ENCODE measurements around the gene ADAM17.
"Not testable (repeated sequence)": the region's sequence is repeated elsewhere in the genome, so short reads cannot be mapped to it uniquely, and the experiment has no call there.

The ADAM17 gene

DNA sequence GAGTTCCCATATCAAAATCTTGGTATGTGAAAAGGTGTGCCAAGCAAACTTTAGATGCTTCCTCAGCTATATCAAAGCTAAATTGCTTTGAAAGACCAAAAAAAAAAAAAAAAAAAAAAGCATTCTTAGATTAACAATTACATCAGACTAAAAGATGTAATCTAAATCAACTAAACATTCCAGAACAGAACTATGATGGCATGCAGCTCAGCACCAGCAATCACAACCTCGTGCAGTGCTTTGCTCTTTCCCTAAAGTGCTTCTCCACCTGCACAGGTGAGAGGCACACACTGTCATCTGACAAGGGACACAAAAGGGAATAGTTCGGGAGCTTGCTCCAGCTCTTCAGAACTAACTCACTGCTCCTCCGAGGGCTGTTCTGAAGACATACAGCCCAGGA, 37.5 kb downstream of the ADAM17 start:
- DNase-seq: no peak

DNA sequence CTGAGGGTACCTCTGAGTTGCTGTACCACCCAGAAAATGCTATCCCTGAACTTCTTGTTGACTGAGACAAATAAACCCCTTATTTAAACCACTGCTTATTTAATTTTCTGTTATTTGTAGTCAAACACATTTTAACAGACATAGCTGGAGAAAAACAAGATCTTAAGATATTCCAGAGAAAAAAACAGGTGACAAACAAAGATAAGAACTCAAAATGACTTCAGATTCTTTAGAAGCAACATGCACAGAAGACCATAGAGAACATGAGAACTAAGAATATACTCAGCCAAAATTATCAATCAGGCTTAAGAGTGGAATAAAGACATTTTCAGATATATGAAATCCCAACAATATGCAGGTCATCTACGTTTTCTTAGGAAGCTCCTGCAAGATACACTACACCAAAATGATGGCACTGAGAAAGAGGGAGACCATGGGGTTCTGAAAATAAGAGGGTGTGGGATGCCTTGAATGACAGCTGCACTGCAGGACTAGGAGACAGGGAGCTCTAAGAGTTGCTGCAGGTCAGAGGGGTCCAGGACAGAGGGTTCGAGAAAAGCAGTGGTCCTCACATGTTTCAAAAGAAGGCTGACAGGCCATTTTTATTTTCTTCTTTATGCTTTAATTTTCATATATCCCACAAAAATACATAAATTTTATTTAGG, 38.4 kb downstream of the ADAM17 start:
- no peak for DNase-seq

DNA sequence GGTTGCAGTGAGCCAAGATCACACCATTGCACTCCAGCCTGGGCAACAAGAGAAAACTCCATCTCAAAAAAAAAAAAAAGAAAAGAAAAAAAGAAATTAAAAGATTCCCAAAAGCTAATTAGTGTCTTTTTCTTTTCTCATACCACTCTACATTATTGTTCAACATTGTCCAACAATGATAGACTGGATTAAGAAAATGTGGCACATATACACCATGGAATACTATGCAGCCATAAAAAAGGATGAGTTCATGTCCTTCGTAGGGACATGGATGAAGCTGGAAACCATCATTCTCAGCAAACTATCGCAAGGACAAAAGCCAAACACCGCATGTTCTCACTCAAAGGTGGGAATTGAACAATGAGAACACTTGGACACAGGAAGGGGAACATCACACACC, 41.7 kb downstream of the ADAM17 start:
- not testable (repeated sequence) for DNase-seq

DNA sequence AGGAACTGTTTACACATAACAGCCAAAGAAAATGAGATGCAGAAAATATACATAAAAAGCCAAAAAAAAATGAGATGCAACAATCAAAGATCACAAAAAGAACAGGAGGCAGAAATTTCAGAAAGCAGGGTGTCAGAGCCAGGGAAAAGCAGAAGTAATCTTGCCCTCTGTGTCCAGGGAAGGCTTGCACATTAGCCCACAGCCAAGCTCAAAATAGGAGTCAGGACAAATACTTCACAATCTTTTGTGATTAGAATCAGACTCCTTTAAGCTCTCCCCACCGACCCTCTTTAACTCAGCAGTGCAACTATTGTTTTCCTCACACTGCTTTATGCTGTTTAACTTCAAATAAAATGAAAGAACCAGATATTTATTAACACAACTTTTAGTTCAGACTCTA, 46.7 kb downstream of the ADAM17 start:
- DNase-seq: no peak

DNA sequence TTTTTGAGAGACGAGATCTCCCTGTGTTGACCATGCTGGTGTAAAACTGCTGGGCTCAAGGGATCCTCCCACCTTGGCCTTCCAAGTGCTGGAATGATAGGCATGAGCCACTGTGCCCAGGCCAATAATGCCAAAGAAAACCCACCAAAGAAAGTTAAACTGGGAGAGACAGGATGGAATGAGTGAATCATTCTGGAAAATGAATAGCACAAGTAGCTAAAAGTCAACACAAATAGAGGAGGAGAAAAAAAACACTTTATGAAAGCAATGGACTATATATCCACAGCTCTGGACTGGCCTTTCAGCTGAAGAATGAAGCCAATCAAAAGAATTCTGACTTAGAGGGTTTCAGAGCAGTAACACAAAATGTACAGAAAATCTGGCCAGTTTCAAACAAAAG, 57.4 kb downstream of the ADAM17 start:
- peak; percentile 26 for DNase-seq

DNA sequence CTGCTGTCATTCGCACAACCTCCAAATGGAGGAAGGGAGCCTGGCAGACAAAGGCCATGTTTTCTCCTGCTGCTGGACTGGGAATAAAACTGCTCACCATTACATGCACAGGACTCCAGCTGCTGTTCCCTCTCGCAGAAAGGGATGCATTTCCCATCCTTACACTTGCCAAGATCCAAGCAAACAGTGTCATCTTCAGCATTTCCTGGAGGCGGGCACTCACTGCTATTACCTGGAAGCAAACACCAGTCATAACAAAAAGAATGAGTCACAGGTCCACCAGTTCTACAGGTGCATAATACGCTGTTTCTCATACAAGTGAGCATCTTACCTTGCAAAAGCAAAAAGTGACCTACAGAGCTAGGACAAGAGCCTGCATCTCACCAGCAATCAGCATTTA, 58.6 kb downstream of the ADAM17 start:
- peak; percentile 51 for DNase-seq

DNA sequence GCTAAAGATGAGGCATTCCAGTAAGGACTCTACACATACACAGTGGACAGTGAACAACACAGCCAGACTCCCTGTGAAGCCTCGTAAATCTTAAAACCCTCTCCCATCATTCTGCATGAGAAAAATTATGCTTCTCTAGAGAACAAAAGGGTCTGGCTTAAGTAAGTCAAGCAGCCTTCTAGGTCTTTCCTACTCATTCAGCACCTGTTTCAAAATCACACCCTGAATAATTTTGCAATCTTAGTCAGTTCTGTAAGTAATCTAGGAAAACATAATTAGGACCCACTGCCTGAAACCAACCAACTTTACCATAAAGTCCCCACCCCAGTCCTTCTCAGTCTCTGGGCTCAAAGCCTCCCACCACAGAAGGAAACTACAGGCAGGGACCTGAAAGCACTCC, 61.5 kb downstream of the ADAM17 start:
- DNase-seq: peak; percentile 41

DNA sequence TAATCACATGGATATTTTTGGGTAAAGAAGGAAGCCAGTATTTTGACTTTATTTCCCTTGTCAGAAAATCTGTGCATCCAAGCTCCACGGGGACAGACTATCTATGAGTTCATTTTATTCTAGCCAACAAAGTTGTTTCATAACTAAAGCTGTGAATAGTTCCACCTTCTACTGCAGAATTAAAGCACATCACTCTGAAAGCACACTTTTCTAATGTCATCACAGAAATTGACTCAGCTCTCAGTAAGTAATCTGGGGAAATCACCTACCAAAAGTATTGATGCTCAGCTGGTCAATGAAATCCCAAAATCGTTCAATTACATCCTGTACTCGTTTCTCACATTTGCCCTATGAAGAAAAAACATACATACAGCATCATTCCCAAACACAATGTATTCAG, 62.2 kb downstream of the ADAM17 start:
- no peak for DNase-seq

DNA sequence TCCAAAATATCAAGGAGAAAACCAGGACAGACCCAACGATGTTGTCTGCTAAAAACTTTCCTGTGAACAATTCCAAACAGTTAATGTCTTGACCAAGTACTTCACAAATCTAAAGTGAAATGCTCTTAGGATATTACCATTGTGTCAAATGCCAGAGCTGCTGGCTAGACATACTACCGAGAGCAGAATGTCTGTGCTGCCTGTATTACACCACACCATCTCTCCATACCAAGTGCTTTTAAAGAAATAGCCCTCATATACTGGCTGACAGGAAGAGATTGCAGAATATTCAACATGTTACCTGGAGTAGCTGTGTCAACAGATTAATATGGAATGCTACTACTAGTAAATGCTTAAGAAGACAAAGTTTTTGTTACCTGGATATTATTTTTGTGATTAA, 62.7 kb downstream of the ADAM17 start:
- no peak for DNase-seq

DNA sequence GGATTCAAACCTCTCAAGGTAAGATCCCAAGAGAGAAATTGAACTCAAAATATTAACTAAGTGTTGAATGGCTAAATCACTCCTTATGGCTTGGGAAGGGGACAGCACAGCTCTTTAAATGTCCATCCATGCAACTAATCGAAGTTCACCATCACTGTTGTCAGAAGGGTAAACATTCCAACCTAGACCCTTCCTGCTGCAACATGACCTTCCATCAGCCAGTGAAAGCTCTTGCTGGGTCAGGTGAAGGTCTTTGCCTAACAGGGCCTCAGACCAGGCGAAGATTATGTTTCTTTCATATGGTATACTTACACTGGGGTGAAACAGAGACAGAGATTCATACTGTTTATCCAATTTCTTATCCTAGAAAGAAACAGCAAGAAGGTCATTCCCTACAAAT, 64.8 kb downstream of the ADAM17 start:
- DNase-seq: no peak

DNA sequence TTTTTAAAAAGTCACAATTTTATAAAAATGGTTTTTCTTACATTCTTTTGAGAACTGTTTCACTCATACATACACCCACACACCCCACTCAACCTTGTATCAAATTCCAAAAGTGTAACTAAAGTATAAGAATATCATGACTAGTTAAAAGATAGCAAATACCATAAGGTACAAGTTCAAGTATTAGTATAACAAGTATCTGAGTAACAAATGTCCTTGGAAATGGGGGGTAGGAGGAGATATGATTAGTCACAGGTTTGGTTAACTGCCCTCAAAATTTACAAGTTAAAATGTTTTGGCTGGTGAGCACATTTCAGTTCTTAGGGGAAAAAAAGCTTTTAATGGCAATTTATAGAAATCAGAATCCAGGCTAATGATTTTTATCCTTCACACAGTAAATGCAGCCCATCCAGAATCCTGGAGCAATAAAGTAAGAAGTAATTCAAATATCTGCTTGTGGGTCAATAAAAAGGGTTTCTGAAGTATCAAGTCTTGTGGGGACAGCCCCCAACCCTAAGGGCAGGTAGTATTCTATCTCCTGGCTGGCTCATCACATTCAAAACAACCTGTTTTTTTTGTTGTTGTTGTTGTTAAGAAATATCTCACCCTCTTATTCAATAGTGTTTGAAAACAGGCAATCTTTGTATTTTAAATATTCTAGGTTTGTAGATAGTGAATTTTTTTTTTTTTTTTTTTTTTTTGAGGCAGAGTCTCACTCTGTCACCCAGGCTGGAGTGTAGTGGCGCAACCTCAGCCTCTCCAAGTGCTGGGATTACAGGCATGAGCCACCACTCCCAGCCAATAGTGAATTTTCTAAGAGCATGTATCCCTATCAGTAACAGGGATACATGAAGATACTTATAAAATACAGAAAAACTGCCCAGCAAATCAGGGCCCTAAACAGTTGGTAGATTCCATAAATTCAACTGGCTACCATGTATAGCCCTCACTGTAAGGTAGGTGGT, 66.8 kb downstream of the ADAM17 start:
- DNase-seq: no peak

DNA sequence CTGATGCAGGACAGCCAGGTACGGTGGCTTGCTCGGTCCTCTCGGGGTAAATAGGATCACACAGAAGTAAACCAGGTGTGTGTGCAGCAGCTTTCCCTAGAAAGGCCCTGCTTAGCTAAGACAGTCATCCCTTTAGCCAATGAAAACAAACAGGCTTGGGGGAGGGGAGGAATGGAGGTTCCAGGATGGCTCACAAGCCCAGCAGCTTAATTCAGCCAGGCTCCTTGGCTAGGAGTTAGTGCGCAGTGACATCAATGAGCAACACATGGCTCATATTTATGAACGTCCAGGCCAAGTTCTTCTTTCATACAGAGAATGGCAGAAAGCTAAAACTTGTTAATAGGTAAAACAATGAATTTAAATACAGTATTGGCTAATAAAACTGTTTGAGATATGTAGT, 71.1 kb downstream of the ADAM17 start:
- no peak for DNase-seq

DNA sequence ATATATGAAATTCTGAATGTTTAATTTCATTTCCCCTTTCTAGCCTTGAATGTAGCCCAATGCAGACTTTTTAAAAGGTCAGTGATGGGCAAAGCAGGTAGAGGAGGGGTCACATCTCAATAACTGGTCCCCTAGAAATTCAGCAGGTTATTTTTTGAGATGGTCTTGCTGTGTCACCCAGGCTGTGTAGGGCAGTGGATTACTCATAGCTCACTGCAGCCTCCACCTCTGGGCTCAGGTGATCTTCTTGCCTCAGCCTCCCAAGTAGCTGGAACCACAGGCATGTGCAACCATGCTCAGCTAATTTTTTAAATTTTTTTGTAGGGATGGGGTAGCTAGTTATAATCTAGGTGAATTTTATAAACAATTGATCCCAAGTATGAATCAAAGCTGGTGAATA, 72.5 kb downstream of the ADAM17 start:
- no peak for DNase-seq

DNA sequence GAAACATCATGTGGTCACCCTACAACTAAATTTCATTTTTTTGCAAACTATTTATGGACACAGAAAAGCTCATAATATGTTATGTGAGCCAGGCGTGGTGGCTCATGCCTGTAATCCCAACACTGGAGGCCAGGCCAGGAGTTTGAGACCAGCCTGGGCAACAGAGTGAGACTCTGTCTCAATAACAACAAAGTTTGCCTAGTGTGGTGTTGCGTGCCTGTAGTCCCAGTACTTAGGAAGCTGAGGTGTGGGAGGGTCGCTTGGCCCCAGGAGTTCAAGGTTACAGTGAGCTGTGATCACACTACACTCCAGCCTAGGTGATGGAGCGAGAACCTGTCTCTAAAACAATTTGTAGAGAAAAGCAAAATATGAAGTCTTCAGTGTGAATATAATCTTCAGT, 75.5 kb downstream of the ADAM17 start:
- DNase-seq: no peak

DNA sequence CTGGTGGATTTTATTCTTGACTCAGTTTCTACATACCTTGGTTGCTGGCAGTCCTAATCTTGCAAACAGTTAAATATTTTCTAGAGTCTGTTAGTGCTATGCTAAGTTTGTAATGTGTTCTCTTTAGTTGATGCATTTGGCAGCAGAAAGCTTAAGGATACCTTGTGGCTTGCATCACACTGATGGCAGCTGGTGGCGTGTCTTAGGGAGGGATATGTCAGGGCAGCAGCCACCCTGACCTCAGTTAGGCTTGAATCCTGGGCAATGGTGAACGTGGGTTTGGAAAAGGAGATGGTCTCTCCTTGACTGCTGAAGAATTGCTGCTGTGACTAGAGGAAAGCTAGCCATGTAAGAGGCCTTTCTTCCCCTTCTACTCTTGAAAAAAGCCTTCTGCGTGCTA, 77.1 kb downstream of the ADAM17 start:
- DNase-seq: no peak

DNA sequence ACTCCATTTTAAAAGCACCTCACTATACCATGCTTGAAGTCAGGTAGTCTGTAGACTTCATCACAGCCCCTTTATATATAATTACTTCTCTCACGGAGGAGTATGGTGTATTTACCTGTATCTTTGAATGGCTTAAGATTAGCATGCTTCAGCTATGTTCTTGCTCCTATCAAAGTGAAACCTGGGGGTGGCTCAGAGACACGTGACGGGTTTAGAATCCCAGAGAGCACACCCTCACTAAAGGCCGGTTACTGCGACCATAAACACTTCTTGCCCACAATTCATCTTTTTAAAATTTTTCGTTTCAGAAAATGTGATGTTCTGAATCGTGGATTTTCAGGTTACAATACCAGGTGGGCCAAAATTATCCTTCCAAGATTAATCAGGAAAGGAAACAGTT, 77.7 kb downstream of the ADAM17 start:
- no peak for DNase-seq

DNA sequence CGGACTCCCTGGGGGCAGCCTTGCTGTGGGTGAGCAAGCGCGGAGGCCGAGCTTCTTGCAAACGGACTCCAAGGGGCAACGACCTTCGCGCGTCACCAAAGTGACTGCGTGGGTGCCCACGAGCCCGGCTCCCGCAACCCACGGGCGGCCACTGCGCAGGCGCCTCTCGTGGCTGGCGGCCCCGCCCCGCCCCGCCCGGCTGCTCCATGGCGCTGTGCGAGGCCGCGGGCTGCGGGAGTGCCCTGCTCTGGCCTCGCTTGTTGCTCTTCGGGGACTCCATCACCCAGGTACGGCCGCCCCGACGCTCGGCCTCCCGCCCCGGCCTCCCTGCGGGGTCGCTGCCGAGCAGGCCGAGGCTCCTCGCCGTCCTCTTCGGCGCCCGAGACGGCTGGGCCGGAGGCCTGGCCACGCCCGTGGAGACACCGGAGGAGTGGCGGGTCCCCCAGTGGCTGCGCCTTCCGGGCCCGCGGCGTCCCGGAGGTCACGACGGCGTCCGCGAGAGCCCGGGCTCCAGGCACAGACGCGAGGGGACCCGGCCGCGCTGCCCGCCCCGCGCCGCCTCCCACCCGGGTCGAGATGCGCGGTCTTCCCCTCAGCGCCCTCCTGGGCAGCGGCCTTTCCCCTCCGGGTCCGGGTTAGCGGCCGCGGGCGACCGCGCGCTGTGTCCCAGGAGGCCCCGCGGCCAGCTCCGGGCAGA, 81.1 kb downstream of the ADAM17 start, which contains the start of gene IAH1:
TSS of gene IAH1 (plus strand) at position 191 of the 697 bp plus-strand sequence. CDS start at position 207, 16 bp downstream.
- peak; percentile 85 for DNase-seq

DNA sequence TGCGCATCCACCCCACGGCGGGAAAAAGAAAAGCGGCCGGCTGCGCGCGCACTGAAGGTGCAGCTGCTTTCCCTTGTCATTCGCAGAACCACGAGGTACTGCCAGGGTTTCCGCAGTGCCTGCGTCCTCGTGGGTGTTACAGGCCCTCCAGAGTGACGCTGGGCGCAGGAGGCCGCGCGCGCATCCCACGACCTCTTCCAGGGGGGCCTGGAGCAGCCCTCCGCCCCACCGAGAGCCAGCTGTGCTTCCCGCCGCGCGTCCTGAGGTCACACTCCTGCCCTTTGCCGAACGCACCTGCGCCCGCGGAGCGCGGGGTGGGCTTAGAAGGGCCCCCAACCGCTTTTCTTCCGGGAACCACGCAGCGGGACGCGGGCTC, 81.7 kb downstream of the ADAM17 start:
- DNase-seq: peak; percentile 88

DNA sequence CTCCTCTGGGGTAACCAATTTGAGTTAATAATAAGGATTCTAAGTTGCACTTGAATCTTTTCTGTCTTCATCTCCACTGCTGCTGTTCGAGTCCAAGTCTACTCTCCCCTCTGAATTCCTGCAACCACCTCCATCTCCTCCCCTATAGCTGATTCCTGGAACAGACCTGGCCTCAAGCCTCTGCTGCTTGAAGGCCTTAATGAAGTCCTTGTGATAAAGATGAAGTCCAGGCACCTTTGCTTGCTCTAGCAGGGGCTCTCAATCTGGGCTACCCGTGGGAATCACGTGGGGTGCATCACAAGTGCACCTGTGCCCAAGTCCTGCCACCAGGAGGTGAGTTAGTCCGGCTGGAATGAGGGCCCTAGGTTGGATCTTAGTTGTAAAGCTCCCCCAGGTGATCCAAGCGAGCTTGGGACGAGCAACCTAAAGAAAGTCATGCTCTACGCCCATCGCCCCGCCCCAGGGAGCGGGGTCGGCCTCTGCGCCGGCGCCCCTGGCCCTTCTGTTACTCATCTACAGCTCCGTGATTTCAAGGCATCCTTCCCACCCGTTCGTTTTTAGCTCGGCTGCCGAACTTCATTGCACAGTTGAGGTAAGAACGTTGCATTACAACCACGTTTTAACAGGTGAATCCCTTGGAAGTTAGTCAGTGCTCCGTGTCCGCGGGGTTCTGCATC, 82.2 kb downstream of the ADAM17 start:
- no peak for DNase-seq

DNA sequence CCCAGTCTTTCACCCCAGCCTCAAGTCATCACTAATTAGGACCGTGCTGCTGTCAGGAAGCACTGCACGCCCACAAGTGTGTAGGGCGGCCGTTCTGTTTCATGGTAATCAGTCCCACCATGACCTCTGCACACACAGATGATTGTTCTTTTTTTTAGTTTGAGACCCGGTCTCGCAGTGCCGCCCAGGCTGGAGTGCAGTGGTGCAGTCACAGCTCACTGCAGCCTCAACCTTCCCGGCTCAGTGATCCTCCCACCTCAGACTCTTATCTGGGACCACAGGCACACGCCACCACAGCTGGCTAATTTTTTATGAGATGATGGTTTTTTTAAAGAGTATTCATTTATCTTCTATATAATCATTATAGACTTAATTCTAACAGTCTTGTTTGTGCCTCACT, 83.1 kb downstream of the ADAM17 start:
- no peak for DNase-seq

DNA sequence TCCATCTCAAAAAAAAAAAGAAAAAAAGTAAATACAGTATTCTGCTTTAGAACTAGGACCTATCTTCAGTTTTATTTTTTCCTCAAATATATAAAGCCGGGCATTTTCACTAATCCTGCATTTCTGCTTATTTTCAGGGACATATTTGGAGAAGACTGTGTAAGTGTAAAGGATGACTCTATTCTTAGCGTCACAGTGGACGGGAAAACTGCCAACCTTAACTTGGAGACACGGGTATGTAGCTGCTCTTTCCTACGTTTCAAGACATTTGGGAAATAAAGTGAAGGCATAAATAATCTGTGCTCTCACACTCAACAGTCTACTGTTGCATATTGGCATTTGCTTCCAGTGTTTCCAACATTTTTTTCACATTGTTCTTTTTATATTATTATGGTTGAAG, 84.4 kb downstream of the ADAM17 start:
- no peak for DNase-seq

DNA sequence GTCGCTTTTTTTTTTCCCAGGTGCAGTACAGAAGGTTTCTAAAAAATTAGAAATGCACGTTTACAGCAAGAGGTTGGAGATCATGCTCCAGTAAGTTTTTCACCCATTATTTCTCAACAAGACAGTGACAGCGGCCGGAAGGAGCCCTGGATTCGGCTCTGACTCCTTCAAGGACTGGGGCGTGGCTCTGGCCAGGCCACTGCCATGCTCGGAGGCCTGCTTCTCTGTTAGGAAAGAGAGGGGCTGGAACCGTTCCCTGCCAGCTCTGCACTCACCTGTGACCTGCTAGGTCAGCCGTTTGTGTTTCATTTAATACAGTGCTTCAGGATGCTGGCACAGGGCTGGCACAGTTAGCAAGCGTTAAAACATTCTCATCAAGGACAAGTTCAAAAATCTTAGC, 87.9 kb downstream of the ADAM17 start:
- DNase-seq: no peak

DNA sequence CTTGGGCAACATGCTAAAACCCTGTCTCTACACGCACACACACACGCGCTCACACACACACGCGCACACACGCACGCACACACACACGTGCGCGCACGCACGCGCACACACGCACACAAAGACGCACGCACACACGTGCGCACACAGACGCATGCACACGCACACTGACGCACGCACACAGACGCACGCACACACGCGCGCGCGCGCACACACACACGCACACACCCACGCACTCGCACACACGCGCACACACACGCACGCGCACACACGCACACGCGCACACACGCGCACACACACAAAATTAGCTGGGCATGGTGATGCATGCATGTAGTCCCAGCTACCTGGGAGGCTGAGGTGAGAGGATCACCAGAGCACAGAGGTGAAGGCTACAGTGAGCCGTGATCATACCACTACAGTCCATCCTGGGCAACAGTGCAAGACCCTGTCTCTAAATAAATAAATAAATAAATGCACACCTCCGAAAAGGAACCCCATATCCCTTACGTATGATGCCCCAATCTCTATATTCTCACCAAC, 89.4 kb downstream of the ADAM17 start:
- no peak for DNase-seq

Data from activated CD8-positive, alpha-beta memory T cell treated with anti-CD3 and anti-CD28 coated beads for 24 hours (primary cell).